ENCODE results near the gene PANK4. TPM values are rescaled to one million over a fixed set of nuclear protein-coding genes. Genes with fewer than 3 reads are reported as not detected.
A peak's percentile ranks its signal among the peaks of the same experiment; 100 is the strongest.

The PANK4 gene
- total and polyA plus RNA-seq, 9 of the 15 experiments (the other 6 are each of a cell fraction or from before 2014, with no cell fraction given) = 0.93 to 55.6 (median 31.5) TPM

GRCh38 chr1:2544093-2544874 lies 17.9 kb upstream of the PANK4 start (continued):
- no peak for TF ChIP-seq SAFB2 (IDR thresholded peaks at IDR 0.05; ENCODE audit: borderline replicate concordance, low read depth, low read length, severe bottlenecking)
- peak; percentile 54; the same call in 1 of the 2 replicates for TF ChIP-seq SMARCE1 (IDR thresholded peaks at IDR 0.05)
- no peak for TF ChIP-seq SAP30 (IDR thresholded peaks at IDR 0.05; ENCODE audit: borderline replicate concordance, insufficient read depth, low read depth, low read length, poor library complexity, severe bottlenecking)
- no peak for TF ChIP-seq ZNF655 (CRISPR knock-in tag; IDR thresholded peaks at IDR 0.05)
- TF ChIP-seq MAZ (CRISPR knock-in tag; conservative IDR thresholded peaks at IDR 0.05 in 1 of 2, IDR thresholded peaks at IDR 0.05 in 1 of 2) = peak in 1 of 2 experiments; percentile 43; a peak in 2 of 4 replicates
- TF ChIP-seq MECOM (CRISPR knock-in tag; IDR thresholded peaks at IDR 0.05) = no peak
- 0 out of 2 replicates have a peak, but pooled peaks have one; percentile 40 for TF ChIP-seq CUX1 (CRISPR knock-in tag; IDR thresholded peaks at IDR 0.05)
- TF ChIP-seq NKRF (IDR thresholded peaks at IDR 0.05; ENCODE audit: borderline replicate concordance) = no peak
- TF ChIP-seq HDAC6 (IDR thresholded peaks at IDR 0.05; ENCODE audit: low read depth, low read length) = no peak
- no peak for TF ChIP-seq GABPB2 (CRISPR knock-in tag; conservative IDR thresholded peaks at IDR 0.05)
- no peak for TF ChIP-seq RB1 (IDR thresholded peaks at IDR 0.05; ENCODE audit: low read depth)
- TF ChIP-seq ZNF280A (IDR thresholded peaks at IDR 0.05; ENCODE audit: low read depth, partially characterized antibody) = no peak
- no peak for TF ChIP-seq SETDB1 (IDR thresholded peaks at IDR 0.05; ENCODE audit: low read length)
- TF ChIP-seq ZBTB8A (IDR thresholded peaks at IDR 0.05; ENCODE audit: partially characterized antibody) = no peak
- TF ChIP-seq MEIS2 (IDR thresholded peaks at IDR 0.05; ENCODE audit: partially characterized antibody) = no peak
- no peak for TF ChIP-seq FOSL1 (tag; conservative IDR thresholded peaks at IDR 0.05)
- TF ChIP-seq HDAC2 (IDR thresholded peaks at IDR 0.05) = peak; percentile 52; the same call in 1 of the 2 replicates
